Endothelial cell of umbilical vein (primary cell): Measurements from ENCODE around the gene FBL. TPM values are rescaled to one million over a fixed set of nuclear protein-coding genes. Genes with fewer than 3 reads are reported as not detected.

Experiments
- BruUV-seq: library from RNA; stranded (reverse); fragments of 400-500 nt; replicated peaks from 2 replicates; lab custom pipeline; 2021; lab: Mats Ljungman, UMichigan
- CTCF ChIA-PET: fragments of 300-600, 350-600 bp; sonication (Branson Sonifier 250); formaldehyde crosslinking; loops from one replicate; lab custom pipeline; 2021; ENCODE audit warnings: antibody characterized with exemption, inconsistent platforms; lab: Charles Lee
- POLR2A ChIA-PET: fragments of 300-600, 350-600 bp; sonication (Branson Sonifier 250); formaldehyde crosslinking; loops from one replicate; lab custom pipeline; 2021; ENCODE audit warnings: antibody characterized with exemption, inconsistent platforms; lab: Charles Lee
- DNase-seq: peaks from one replicate; pipeline ENCODE4 v3.0.0-alpha.2; 2011; ENCODE audit warnings: low read depth, low spot score
- FAIRE-seq: peaks from 2 replicates; lab custom pipeline; 2011; peaks lifted over from hg19 to GRCh38; lab: Jason Lieb, UNC
- H2AFZ ChIP-seq: 2 replicates; pipeline ENCODE4 v1.6.0; 2012; ENCODE audit warnings: low read depth, low read length, control low read depth, inconsistent platforms
- H3K27ac ChIP-seq: 2 replicates; pipeline ENCODE4 v1.5.1; 2011; ENCODE audit warnings: low read depth, mild to moderate bottlenecking, control low read depth, low read length, moderate library complexity; ENCODE audit not compliant: insufficient read depth
- H3K27me3 ChIP-seq, 2 experiments: 2 replicates each; pipeline versions ENCODE4 v1.6.0 to v1.6.1; 2011; ENCODE audit warnings: low read length in 2 of 2, mixed read lengths in 1 of 2; ENCODE audit not compliant: control insufficient read depth in 2 of 2, insufficient read depth in 2 of 2
- H3K36me3 ChIP-seq, 2 experiments: 2 replicates in 1 of 2; 3 replicates in 1 of 2; pipeline ENCODE4 v1.5.1; 2011; ENCODE audit warnings: low read length in 2 of 2, mild to moderate bottlenecking in 1 of 2, moderate library complexity in 1 of 2; ENCODE audit not compliant: control insufficient read depth in 2 of 2, insufficient read depth in 2 of 2; ENCODE audit errors: extremely low read depth in 1 of 2
- H3K4me1 ChIP-seq: 3 replicates; pipeline ENCODE4 v1.5.1; 2011; ENCODE audit warnings: mild to moderate bottlenecking, low read length; ENCODE audit not compliant: control insufficient read depth, insufficient read depth; ENCODE audit errors: extremely low read depth
- H3K4me2 ChIP-seq: 2 replicates; pipeline ENCODE4 v1.6.1; 2011; ENCODE audit warnings: low read length, control low read depth, mixed read lengths; ENCODE audit not compliant: insufficient read depth
- H3K4me3 ChIP-seq, 3 experiments: fragments of 200-600 bp in 1 of 3; sonication (generic), shearing (Covaris generic) in 1 of 3; replicated peaks in 1 of 3; 2 replicates each; pipeline ENCODE4 v1.5.1; 2011 to 2016; ENCODE audit warnings: control low read depth in 3 of 3, low read length in 3 of 3, mild to moderate bottlenecking in 2 of 3, inconsistent platforms in 1 of 3, low read depth in 1 of 3, moderate library complexity in 1 of 3; ENCODE audit not compliant: insufficient read depth in 1 of 3
- H3K79me2 ChIP-seq: 2 replicates; pipeline ENCODE4 v1.6.0; 2012; ENCODE audit warnings: low read length, inconsistent platforms; ENCODE audit not compliant: control insufficient read depth, insufficient read depth
- H3K9ac ChIP-seq: replicated peaks from 2 replicates; pipeline ENCODE3; 2011; ENCODE audit warnings: low read length, control low read depth; ENCODE audit not compliant: insufficient read depth; ENCODE audit errors: extremely low read depth
- H3K9me1 ChIP-seq: replicated peaks from 3 replicates; pipeline ENCODE4 v1.6.0; 2011; ENCODE audit warnings: mild to moderate bottlenecking, low read length; ENCODE audit not compliant: control insufficient read depth, insufficient read depth; ENCODE audit errors: extremely low read depth
- H3K9me3 ChIP-seq: replicated peaks from 2 replicates; pipeline ENCODE4 v1.5.1; 2012; ENCODE audit warnings: low read length, inconsistent platforms; ENCODE audit not compliant: control insufficient read depth, insufficient read depth
- H4K20me1 ChIP-seq: replicated peaks from 2 replicates; pipeline ENCODE3; 2011; ENCODE audit warnings: mild to moderate bottlenecking, low read length; ENCODE audit not compliant: control insufficient read depth, insufficient read depth; ENCODE audit errors: extremely low read depth
- CTCF ChIP-seq, 2 donors: IDR thresholded peaks; 1 replicate in 1 of 2; 2 replicates in 1 of 2; pipeline ENCODE4 v1.5.1; 2011; ENCODE audit warnings: low read length in 2 of 2, mild to moderate bottlenecking in 2 of 2, moderate library complexity in 2 of 2, control low read depth in 1 of 2, inconsistent platforms in 1 of 2, low read depth in 1 of 2; ENCODE audit not compliant: insufficient read depth in 1 of 2; ENCODE audit errors: extremely low read depth in 1 of 2
- EZH2 ChIP-seq: IDR thresholded peaks from 2 replicates; pipeline ENCODE4 v1.6.1; 2012; ENCODE audit warnings: borderline replicate concordance, low read depth, mild to moderate bottlenecking, moderate library complexity, low read length, inconsistent platforms; ENCODE audit not compliant: severe bottlenecking
- FOS ChIP-seq: IDR thresholded peaks from 2 replicates; pipeline ENCODE4 v1.6.1; 2011; ENCODE audit warnings: mild to moderate bottlenecking, low read length, moderate library complexity, borderline replicate concordance; ENCODE audit not compliant: insufficient read depth
- GATA2 ChIP-seq: IDR thresholded peaks from 2 replicates; pipeline ENCODE4 v1.7.0; 2011; ENCODE audit warnings: low read depth, mild to moderate bottlenecking, moderate library complexity, mixed read lengths, low read length; ENCODE audit not compliant: insufficient read length, insufficient read depth
- JUN ChIP-seq: IDR thresholded peaks from 2 replicates; pipeline ENCODE4 v1.6.1; 2011; ENCODE audit warnings: borderline replicate concordance, low read depth; ENCODE audit not compliant: insufficient read length, insufficient read depth
- MAX ChIP-seq: IDR thresholded peaks from 2 replicates; pipeline ENCODE4 v1.6.1; 2011; ENCODE audit not compliant: insufficient read depth, insufficient read length
- MYC ChIP-seq: IDR thresholded peaks from one replicate; pipeline ENCODE4 v1.6.1; 2011; ENCODE audit warnings: mild to moderate bottlenecking, low read depth, low read length
- POLR2A ChIP-seq: IDR thresholded peaks from 2 replicates; pipeline ENCODE4 v1.6.1; 2012; ENCODE audit warnings: low read depth, mild to moderate bottlenecking, control low read depth, low read length
- POLR2AphosphoS5 ChIP-seq: IDR thresholded peaks from 2 replicates; pipeline ENCODE4 v1.6.1; 2012; ENCODE audit warnings: low read depth, mild to moderate bottlenecking, control low read depth, low read length, moderate library complexity; ENCODE audit not compliant: insufficient read depth
- dilution Hi-C: fragments of 300-500 bp; cut with MboI; formaldehyde crosslinking; loops from one replicate; pipeline ENCODE4 v1.15.0; 2019; ENCODE audit warnings: low sequenced_read_pairs; ENCODE audit not compliant: extremely low pct_ligation_motif_present
- intact Hi-C: fragments of 100-400 bp; cut with micrococcal nuclease; formaldehyde crosslinking; loops from one replicate; pipeline ENCODE4 v1.10.0; 2022
- polyA plus RNA-seq, 4 experiments: library from polyadenylated mRNA; depleted of rRNA in 3 of 4; stranded (reverse) in 3 of 4; unstranded in 1 of 4; fragments of >200 nt; gene quantifications; 2 replicates each; pipeline versions ENCODE4 v1.2.1 to v1.2.3, GENCODE V29; 2011 to 2012; ENCODE audit warnings: missing spikeins in 1 of 4
- total RNA-seq: library from RNA; stranded (reverse); gene quantifications from 2 replicates; pipeline ENCODE4 v1.2.3, GENCODE V29; 2021

FBL gene
- total and polyA plus RNA-seq, 2 donors (not counting 3 experiments of a cell fraction or from before 2014, with no cell fraction given) = 271 to 473 TPM

GRCh38 chr19:39830406-39830805 lies 15.8 kb downstream of the FBL start:
- dilution Hi-C loops (no loop called here), intact Hi-C loops (loop anchor here (5.0 kb wide), 1 partner anchor 597 kb away; the partner anchor contains the start of gene SERTAD1)
- Histone ChIP-seq H3K4me3 (no peak overlapping the region), H3K79me2 (peaks cover 8% of the 10 kb centered on the region), H2AFZ (no peak overlapping the region), H3K4me2 (no peak overlapping the region), H3K27me3 (no peaks in the 10 kb centered on the region), H3K9me3 (no peaks in the 10 kb centered on the region), H3K9ac (no peak overlapping the region), H3K4me1 (peaks cover 8% of the 10 kb centered on the region), H4K20me1 (no peaks in the 10 kb centered on the region), H3K9me1 (no peaks in the 10 kb centered on the region), H3K36me3 (peaks cover 4 to 36% of the 10 kb centered on the region in 2 experiments), H3K27ac (no peak overlapping the region)
- ChIA-PET POLR2A (no interaction called here), CTCF (no interaction called here)
- no TSS peak for BruUV-seq
- DNase-seq (no peak), FAIRE-seq (no peak)
- TF ChIP-seq EZH2 (no peak), CTCF (IDR thresholded peaks at IDR 0.05; ENCODE audit: extremely low read depth in 1 of 2, insufficient read depth in 1 of 2, low read depth in 1 of 2, low read length in 2 of 2) (no peak), JUN (no peak), POLR2A (no peak), FOS (no peak), MYC (no peak), GATA2 (no peak), POLR2AphosphoS5 (no peak), MAX (no peak)
